HepG2 (cell line): ENCODE measurements around the gene SPPL2B. TPM values are rescaled to one million over a fixed set of nuclear protein-coding genes. Genes with fewer than 3 reads are reported as not detected.

Source experiments
- ATAC-seq: fragments of 200-7000 bp; cut with Tn5 transposase; 3 replicates; pipeline ENCODE4 v1.9.1; 2020; ENCODE audit warnings: mild to moderate bottlenecking, moderate library complexity
- BruUV-seq: library from RNA; stranded (reverse); fragments of 400-500 nt; replicated peaks from 2 replicates; lab custom pipeline; 2021; lab: Mats Ljungman, UMichigan
- CTCF ChIA-PET: fragments of 300-600 bp; formaldehyde crosslinking; extraction: SDS; loops from one replicate; lab custom pipeline; 2021; ENCODE audit warnings: low total read pairs, inconsistent platforms, low intra/inter-chr PET ratio; lab: Yijun Ruan, JAX
- POLR2A ChIA-PET: fragments of 350-600 bp; sonication (Branson Sonifier 250); formaldehyde crosslinking; loops from one replicate; lab custom pipeline; 2020; ENCODE audit warnings: antibody characterized with exemption, inconsistent platforms; lab: Yijun Ruan, JAX
- DNase-seq: peaks from one replicate; pipeline ENCODE4 v3.0.0-alpha.2; 2015; ENCODE audit warnings: low spot score
- FAIRE-seq: peaks from 3 replicates; lab custom pipeline; 2011; peaks lifted over from hg19 to GRCh38; lab: Jason Lieb, UNC
- H2AFZ ChIP-seq: one replicate; pipeline ENCODE4 v1.6.1; 2011; ENCODE audit warnings: low read length, inconsistent platforms
- H3K27ac ChIP-seq: fragments of 300-600 bp; 3 replicates; pipeline ENCODE4 v1.8.0; 2011; ENCODE audit warnings: mixed run types, mild to moderate bottlenecking, mixed read lengths, low read length, inconsistent platforms; ENCODE audit not compliant: insufficient read depth; ENCODE audit errors: extremely low read length
- H3K27me3 ChIP-seq, 2 experiments: fragments of 200-600 bp in 1 of 2; 2 replicates in 1 of 2; 3 replicates in 1 of 2; pipeline versions ENCODE4 v1.6.0 to v1.8.0; 2011; ENCODE audit warnings: low read length in 2 of 2, mild to moderate bottlenecking in 2 of 2, moderate library complexity in 2 of 2, inconsistent platforms in 1 of 2; ENCODE audit not compliant: insufficient read depth in 2 of 2, control insufficient read depth in 1 of 2
- H3K36me3 ChIP-seq, 2 experiments: fragments of 200-600 bp in 1 of 2; replicated peaks in 1 of 2; 2 replicates in 1 of 2; 3 replicates in 1 of 2; pipeline versions ENCODE4 v1.5.1 to v1.8.0; 2011; ENCODE audit warnings: low read length in 2 of 2, inconsistent platforms in 1 of 2; ENCODE audit not compliant: insufficient read depth in 2 of 2, control insufficient read depth in 1 of 2
- H3K4me1 ChIP-seq: 2 replicates; pipeline ENCODE4 v1.5.1; 2012; ENCODE audit warnings: low read length, inconsistent platforms; ENCODE audit not compliant: insufficient read depth
- H3K4me2 ChIP-seq: 2 replicates; pipeline ENCODE4 v1.6.0; 2011; ENCODE audit warnings: low read depth, low read length, inconsistent platforms
- H3K4me3 ChIP-seq, 3 experiments: fragments of 200-600 bp in 1 of 3; sonication (generic), shearing (Covaris generic) in 1 of 3; replicated peaks in 1 of 3; 2 replicates each; pipeline ENCODE4 v1.5.1; 2011 to 2016; ENCODE audit warnings: low read length in 3 of 3, inconsistent platforms in 2 of 3, low read depth in 2 of 3, mild to moderate bottlenecking in 2 of 3, control low read depth in 1 of 3, mixed read lengths in 1 of 3; ENCODE audit not compliant: insufficient read depth in 1 of 3
- H3K79me2 ChIP-seq: one replicate; pipeline ENCODE4 v1.6.1; 2011; ENCODE audit warnings: low read length, inconsistent platforms; ENCODE audit not compliant: insufficient read depth
- H3K9ac ChIP-seq: 2 replicates; pipeline ENCODE4 v1.6.0; 2011; ENCODE audit warnings: mild to moderate bottlenecking, low read depth, low read length, inconsistent platforms; ENCODE audit not compliant: insufficient read depth
- H3K9me3 ChIP-seq: 2 replicates; pipeline ENCODE4 v1.5.1; 2012; ENCODE audit warnings: mild to moderate bottlenecking, low read length
- H4K20me1 ChIP-seq: 2 replicates; pipeline ENCODE4 v1.6.0; 2011; ENCODE audit warnings: inconsistent platforms, mild to moderate bottlenecking, low read length, moderate library complexity; ENCODE audit not compliant: insufficient read depth
- ATM ChIP-seq: fragments of 450-650 bp; IDR thresholded peaks from 2 replicates; pipeline ENCODE4 v1.7.1; 2017; ENCODE audit warnings: mild to moderate bottlenecking, borderline replicate concordance
- MZF1 ChIP-seq: sonication (generic); formaldehyde crosslinking; IDR thresholded peaks from 2 replicates; pipeline ENCODE4 v1.8.1; 2023; ENCODE audit warnings: mild to moderate bottlenecking, missing genetic modification reagents, borderline replicate concordance
- ZNF335 ChIP-seq: sonication (generic); formaldehyde crosslinking; IDR thresholded peaks from 2 replicates; pipeline ENCODE4 v1.4.0; 2020; ENCODE audit warnings: missing genetic modification reagents
- ZNF773 ChIP-seq: sonication (generic); formaldehyde crosslinking; IDR thresholded peaks from 2 replicates; pipeline ENCODE4 v1.4.0; 2020; ENCODE audit warnings: missing genetic modification reagents, borderline replicate concordance
- WGBS: methylation state at CpG from one replicate; pipeline ENCODE4 v1.1.6; 2017; ENCODE audit warnings: low lambda C conversion rate; 5-methylcytosine and 5-hydroxymethylcytosine counted together
- in situ Hi-C: cut with HindIII; loops from 2 replicates; pipeline ENCODE4 v1.10.0; 2017; ENCODE audit warnings: low pct_unique_long_range_greater_than_20kb; ENCODE audit not compliant: extremely low pct_ligation_motif_present
- intact Hi-C: fragments of 100-400 bp; cut with micrococcal nuclease; formaldehyde crosslinking; loops from one replicate; pipeline ENCODE4 v1.10.0; 2022; ENCODE audit not compliant: unreplicated experiment
- polyA plus RNA-seq, 8 experiments: library from polyadenylated mRNA; depleted of rRNA in 3 of 8; stranded (reverse) in 7 of 8; unstranded in 1 of 8; fragments of >200 nt; fragmentation: Illumina TruSeq in 4 of 8; extraction: Trizol in 4 of 8; gene quantifications; 2 replicates each; pipeline versions ENCODE4 v1.2.1 to v1.2.3, GENCODE V29; 2011 to 2016; ENCODE audit warnings: low read depth in 4 of 8, missing spikeins in 1 of 8, mixed read lengths in 1 of 8; ENCODE audit not compliant: insufficient read depth in 1 of 8
- total RNA-seq, 5 experiments: library from RNA; depleted of rRNA; stranded (reverse); fragments of >200 nt; fragmentation: Illumina TruSeq; extraction: Trizol; gene quantifications; 2 replicates each; pipeline ENCODE4 v1.2.3, GENCODE V29; 2016; ENCODE audit warnings: low read depth in 1 of 5
- TF ChIP-seq, protein P1 (sequence below): sonication (generic); formaldehyde crosslinking; IDR thresholded peaks from 2 replicates; pipeline ENCODE4 v1.5.0; 2020; ENCODE audit warnings: mild to moderate bottlenecking, missing genetic modification reagents, borderline replicate concordance

SPPL2B gene
- total and polyA plus RNA-seq, 2 of the 13 experiments (the other 11 are each of a cell fraction or from before 2014, with no cell fraction given) = 14.9 to 15.2 TPM

DNA sequence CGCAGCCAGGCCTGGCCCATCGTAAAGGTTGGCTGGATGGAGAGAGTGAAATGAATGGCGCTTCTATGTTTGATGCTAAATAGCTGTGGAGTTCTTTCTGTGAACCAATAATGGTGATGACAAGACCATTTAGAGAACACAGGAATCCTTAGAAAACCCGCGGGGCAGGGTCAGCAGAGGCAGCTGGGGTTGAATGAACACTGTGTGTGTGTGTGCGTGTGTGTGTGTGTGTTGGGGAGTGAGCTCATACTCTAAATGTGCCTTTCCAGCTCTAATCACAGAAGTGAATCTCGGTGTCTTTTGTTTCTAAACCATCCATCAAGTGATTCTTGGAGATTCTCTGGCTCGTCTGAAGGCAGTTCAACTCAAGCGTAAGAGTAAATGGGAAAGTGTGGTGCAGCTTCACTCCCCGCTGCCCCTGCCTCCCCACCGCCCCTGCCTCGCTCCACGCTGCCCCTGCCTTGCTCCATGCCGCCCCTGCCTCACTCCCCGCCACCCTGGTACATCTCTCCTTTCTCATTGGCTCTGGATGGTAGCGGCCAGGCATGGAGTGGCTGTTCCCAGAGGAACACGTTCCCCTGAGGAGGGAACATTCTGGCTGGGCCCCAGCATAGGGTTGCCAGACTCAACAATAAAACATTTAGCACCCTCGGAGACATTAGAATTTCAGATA, 52.8 kb downstream of the SPPL2B start:
- no TSS peak for BruUV-seq
- Histone ChIP-seq H3K9me3 (peaks cover 13% of the 10 kb centered on the region), H3K79me2 (no peaks in the 10 kb centered on the region), H3K27me3 (no peaks in the 10 kb centered on the region), H3K4me3 (no peak overlapping the region), H2AFZ (no peak overlapping the region), H3K36me3 (no peaks in the 10 kb centered on the region), H3K9ac (no peak overlapping the region), H4K20me1 (no peaks in the 10 kb centered on the region), H3K4me2 (no peak overlapping the region), H3K4me1 (peaks cover 10% of the 10 kb centered on the region), H3K27ac (no peak overlapping the region)
- WGBS = 58% methylated on average over 16 of the region's 18 CpGs
- intact Hi-C loops (no loop called here), in situ Hi-C loops (no loop called here)
- FAIRE-seq = no peak
- CTCF ChIA-PET = no interaction called here
- DNase-seq = no peak
- TF ChIP-seq ZNF335 (no peak), ATM (no peak), MZF1 (no peak), ZNF773 (no peak)
- TF ChIP-seq, protein P1, sequence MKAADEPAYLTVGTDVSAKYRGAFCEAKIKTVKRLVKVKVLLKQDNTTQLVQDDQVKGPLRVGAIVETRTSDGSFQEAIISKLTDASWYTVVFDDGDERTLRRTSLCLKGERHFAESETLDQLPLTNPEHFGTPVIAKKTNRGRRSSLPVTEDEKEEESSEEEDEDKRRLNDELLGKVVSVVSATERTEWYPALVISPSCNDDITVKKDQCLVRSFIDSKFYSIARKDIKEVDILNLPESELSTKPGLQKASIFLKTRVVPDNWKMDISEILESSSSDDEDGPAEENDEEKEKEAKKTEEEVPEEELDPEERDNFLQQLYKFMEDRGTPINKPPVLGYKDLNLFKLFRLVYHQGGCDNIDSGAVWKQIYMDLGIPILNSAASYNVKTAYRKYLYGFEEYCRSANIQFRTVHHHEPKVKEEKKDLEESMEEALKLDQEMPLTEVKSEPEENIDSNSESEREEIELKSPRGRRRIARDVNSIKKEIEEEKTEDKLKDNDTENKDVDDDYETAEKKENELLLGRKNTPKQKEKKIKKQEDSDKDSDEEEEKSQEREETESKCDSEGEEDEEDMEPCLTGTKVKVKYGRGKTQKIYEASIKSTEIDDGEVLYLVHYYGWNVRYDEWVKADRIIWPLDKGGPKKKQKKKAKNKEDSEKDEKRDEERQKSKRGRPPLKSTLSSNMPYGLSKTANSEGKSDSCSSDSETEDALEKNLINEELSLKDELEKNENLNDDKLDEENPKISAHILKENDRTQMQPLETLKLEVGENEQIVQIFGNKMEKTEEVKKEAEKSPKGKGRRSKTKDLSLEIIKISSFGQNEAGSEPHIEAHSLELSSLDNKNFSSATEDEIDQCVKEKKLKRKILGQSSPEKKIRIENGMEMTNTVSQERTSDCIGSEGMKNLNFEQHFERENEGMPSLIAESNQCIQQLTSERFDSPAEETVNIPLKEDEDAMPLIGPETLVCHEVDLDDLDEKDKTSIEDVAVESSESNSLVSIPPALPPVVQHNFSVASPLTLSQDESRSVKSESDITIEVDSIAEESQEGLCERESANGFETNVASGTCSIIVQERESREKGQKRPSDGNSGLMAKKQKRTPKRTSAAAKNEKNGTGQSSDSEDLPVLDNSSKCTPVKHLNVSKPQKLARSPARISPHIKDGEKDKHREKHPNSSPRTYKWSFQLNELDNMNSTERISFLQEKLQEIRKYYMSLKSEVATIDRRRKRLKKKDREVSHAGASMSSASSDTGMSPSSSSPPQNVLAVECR (CRISPR knock-in tag) = no peak
- POLR2A ChIA-PET = interaction anchor here (3.1 kb wide), 1 partner anchor 12 kb away, joined by 9 read pairs; no protein-coding TSS in a partner anchor
- no peak for ATAC-seq
